T-helper 1 cell treated with Interleukin-12 subunit alpha and Interleukin-12 subunit beta and Interleukin-4 antibody, amounts not matched to agents 30 ng/mL and 1 ng/mL, for 36 hours (primary cell): ENCODE data around the gene UFM1. TPM values are rescaled to one million over a fixed set of nuclear protein-coding genes. Genes with fewer than 3 reads are reported as not detected.
"Not testable (repeated sequence)": the region's sequence is repeated elsewhere in the genome, so short reads cannot be mapped to it uniquely, and the experiment has no call there.

Source experiments
- intact Hi-C: fragments of 100-400 bp; cut with micrococcal nuclease; formaldehyde crosslinking; loops from one replicate; pipeline ENCODE4 v1.15.1; 2024
- total RNA-seq: library from RNA; stranded (reverse); gene quantifications from 2 replicates; pipeline ENCODE4 v1.2.3, GENCODE V29; 2022

UFM1 gene
- total RNA-seq = 55.7 and 57.4 TPM in 2 replicates

DNA sequence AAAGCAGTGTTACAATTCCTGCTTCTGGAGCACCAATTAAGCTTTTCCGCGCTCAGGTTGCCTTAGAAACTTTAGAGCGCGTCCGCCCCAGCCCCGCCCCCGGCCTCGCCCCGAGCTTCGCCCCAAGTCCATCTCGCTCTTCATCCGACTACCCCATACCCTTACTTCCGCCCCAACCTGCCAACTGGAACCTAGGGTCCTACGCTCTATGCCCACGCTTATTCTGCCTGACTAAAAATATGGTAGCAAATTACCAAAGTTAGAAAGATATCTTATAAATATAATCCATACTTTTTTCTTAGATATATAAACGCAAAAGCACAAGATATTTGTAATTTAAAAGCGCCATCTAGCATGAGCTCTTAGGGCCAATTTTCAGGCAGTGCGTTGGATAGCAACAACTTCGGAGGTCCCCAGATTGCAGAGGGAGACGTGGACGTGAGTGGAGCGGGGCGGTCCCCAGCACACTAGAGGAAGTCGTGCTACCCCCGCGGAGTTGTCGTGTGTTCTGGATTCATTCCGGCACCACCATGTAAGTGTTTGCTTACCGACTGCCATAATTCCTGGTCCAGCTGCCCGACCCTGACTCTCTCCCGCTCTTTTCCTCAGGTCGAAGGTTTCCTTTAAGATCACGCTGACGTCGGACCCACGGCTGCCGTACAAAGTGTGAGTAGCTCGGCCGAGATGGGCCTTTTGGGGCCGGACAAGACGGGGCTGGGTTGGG, at the start of gene UFM1:
UFM1 (plus strand) TSS at position 462 of the 724 bp plus-strand sequence; CDS start at position 531, 69 bp downstream.
- intact Hi-C loops = loop anchor here (1.0 to 5.0 kb wide), 8 partner anchors 169 to 1927 kb away; partner anchors contain the start of genes COG6, NHLRC3, PROSER1 and RFXAP

DNA sequence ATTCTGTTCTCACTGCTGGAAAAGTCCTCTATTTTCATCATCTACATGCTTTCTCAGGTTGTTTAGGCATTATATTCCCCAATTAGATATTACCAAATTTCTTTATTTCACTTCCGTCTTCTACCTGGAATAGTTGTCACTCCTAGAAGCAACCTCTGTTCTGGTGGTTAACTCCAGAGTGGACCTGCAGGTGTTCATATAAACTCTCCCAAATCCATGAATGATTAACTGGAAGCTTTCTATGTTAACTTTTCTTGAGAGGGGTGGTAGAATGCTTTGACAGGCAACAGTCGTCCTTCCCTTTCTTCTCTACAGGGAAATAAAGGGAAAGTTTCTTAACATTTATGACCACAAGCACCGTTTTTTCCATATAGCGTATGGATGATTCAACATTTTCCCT, 48.4 kb upstream of the UFM1 start:
- intact Hi-C loops = no loop called here

DNA sequence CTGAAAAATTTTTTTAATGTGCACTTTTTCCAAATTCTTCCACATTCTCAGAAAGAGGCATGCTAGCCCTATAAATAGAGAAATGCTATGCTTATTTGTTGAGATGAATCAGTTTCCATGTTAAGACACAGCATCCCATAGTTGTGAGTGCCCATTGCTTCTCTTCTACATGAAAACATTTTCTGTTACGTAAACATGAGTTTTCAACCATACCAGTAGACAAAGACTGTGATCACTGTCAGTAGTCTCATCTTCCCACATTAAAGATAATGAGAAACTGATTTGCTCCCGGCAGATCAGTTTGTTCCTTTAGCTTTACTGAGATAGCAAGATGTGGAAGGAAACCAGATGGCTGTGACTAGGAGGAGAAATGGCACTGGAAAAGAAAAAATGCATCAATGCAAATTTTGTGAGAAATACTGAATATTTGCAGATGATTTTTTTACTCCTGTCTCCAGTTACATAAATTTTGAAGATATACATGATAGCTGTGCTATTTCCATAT, 45.8 kb upstream of the UFM1 start:
- intact Hi-C loops = no loop called here

DNA sequence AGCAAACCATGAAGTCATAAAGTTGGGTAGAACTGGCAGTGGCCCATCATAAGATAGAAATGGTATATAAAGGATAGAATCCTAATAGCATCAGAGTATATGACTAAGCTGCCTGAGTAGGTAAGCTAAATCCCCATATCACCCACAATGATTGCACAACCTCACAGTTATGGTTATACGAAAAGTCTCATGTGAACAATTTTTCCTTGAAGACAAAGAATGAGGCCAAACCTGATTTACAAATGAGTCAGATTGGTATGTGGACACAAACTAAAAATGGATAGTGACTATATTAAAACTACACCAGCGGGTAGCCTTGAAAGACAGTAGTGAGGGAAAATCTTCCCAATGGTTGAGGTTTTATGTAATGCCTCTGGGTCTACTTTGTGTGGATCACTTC, 40.9 kb upstream of the UFM1 start:
- intact Hi-C loops = no loop called here

DNA sequence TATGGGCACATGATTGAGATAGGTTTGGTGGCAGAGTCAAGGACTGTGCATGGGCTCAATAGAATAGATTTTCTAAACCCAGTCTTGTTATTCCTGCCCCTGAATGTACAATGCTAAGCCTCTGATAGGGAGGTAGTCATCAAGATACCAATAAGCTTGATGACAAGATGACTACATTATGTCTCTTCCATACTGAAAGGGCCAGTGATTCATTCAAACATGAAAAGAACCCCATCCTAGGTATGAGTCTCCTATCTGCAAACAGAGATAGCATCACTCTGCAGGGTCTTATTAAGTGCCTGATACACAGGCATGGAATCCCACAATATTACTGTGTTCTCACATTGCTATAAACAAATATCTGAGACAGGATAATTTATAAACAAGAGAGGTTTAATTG, 40.3 kb upstream of the UFM1 start:
- intact Hi-C loops = no loop called here

DNA sequence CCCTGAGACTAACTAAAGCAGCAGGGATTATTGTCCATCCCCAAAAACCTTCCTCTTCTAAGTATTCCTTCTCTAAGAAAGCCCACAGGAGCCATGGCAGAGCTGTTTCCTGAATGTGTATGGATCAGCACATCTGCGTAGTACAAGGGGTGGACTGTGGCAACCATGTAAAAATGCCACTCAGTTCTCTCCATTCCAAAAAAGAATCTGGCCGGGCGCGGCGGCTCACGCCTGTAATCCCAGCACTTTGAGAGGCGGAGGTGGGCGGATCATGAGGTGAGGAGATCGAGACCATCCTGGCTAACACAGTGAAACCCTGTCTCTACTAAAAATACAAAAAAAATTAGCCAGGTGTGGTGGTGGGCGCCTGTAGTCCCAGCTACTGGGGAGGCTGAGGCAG, 38.5 kb upstream of the UFM1 start:
- intact Hi-C loops = not testable (repeated sequence)

DNA sequence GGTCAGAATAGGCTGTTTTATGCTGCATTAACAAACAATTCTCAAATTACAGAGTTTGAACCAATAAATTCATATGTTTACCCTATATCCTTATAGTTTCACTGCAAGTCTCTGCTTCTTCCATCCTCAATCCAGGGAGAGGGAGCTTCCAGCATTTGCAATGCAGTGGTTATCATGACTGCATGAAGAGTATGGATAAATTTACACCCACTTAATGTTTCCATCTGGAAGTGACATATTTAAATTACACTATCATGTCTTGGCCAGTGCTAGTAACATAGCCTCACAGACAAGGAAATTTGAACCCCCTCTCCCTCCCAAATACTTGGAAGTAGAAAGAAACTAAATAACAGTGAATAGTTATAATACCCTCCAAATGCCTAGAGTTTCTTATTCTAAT, 33.5 kb upstream of the UFM1 start:
- intact Hi-C loops = no loop called here

DNA sequence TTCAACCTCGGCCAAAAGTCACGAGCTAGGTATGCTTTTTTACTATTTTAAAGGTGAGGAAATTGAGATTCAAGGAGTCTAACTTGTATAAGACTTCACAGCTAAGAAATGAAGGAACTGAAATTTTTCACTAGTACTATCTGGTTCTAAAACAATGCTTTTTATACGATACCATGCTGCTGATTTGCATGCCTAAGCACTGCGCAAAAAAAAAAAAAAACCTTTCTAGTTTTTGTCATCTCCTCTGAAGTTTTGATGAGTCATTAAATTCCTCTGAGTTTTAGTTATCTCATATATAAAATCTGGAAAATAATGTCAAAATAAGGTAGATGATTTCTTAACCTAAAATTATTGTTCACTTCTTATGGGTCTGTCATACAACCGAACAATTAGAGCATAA, 28.0 kb upstream of the UFM1 start:
- intact Hi-C loops = no loop called here

DNA sequence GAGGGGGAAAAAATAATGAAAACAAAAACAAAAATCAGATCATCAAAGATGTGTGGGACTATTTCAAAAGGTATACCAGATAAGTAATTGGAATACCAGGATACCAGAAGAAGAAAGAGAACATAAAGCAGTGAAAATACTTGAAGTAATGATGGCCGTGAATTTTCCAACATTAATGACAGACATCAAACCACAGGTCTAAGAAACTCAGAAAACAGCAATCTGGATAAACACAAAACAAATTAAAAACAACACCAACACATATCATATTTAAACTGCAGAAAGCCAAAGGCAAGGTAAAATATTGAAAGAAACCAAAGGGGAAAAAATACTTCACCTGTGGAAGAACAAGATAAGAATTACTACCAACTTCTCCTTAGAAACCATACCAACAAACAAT, 24.2 kb upstream of the UFM1 start:
- intact Hi-C loops = no loop called here

DNA sequence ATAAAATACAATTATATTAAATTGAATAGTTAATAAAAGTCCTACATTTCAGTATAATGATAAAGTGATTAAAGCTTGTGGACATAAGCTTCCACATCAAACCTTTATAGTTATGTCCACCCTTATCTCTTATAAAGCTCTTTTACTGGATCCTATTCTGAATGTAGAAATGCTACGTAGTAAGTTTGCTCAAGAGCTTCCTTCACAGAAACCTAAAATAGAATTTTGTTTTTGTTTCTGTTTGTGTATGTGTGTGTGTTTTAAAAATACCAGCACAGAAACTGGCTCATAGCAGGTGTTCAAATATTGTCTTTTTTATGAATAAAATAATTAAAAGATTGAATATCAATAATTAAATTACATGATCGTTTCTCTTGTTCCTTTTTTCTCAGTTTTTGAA, 21.0 kb upstream of the UFM1 start:
- intact Hi-C loops = no loop called here

DNA sequence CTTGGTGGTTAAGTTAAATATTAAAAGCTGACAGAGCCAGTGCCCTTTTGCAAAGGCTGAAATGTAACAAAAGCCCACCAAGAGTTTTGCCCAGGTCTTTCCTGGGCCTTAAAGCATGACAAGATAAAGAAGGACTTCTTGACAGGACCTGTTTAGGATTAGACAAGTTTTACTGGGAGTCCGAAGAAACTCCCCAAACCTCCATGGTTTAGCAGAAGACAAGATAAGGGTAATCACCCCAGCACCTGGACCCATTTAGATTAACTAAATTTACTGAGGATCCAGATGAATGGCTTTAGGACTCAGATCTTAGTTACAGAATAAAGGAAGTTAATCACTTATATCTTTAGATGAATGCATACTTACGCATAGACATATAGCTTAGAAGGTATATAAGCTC, 14.8 kb upstream of the UFM1 start:
- intact Hi-C loops = no loop called here

DNA sequence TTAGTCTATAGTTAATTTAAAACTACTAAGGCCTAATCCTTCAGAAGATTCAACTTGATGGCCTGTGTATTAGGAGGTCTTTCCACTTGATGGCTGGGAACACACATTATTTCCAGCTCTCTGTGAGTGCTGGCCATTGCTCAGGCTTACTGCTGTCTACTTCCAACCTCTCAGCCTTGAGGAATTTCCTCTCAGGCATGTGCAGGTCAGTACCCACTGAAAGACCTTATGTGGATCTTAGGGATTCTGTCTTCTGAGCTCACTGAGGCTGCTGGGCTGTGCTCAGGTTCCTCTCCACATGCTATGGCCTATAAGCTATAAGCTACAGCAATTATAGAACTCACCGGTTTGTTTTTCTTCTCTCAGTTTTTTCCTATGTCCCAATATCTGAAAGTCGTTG, 11.6 kb upstream of the UFM1 start:
- intact Hi-C loops = no loop called here

DNA sequence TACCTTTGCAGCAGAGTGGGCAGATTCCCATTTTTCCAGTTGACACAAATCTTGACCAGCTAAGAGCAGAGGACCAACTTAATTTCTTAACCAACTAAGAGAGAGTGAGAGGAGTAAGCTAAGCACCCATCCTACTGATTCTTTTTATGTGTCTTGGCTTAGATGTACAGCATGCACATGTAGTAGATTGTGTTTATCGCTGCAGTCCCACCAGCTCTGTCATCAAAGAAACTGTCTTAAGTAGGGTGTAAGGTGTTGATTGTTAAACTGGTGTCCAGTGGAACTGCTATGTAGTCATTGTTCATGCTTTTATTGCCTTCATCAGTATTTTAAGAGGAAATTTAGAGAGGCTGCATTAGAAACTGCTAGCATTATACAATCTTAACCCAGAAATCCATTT, 9.0 kb upstream of the UFM1 start:
- intact Hi-C loops = no loop called here

DNA sequence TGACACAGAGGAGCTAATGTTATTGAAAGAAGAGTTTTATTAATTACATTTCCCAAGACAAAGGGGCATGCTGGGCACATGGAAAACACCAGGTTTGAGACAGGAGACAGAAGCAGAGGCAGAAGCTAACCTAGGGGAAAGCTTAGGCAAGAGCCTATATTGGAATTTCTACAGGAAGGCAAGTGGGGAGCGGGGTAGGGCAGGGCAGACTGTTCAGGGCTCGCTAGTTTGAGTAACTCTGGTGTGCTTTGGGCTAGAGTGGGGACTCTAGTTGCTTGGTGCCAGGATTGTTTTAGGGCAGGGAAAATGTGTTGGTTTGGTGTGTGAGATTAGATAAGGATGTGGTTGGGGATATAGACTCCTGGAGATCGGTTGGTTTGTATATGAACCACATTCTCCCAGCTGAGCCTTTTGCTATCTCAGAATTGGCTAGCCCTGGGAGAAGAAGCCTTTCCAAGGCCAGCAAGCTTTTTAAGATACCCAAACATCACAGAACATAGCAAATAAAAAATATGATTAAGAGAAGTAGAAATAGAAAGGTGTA, 8.4 kb upstream of the UFM1 start:
- intact Hi-C loops = no loop called here

DNA sequence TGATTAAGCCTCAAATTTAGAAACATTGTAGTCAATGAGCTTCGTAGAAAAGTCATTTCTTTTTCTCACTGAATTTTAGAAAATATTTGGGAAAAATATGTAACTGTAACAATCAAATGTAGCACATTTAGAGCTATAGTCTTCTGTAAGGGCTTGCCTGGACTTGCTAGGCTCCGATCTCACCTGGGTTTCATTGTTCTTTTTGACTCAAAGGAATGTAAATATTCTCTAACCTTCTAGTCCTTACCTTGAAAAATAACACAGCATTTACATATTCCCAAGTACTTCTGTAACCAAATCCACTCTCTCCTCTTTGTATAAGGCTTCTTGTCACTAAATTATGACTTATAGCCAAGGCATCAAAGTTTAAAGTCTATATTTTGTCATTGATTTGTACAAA, 2.9 kb upstream of the UFM1 start:
- intact Hi-C loops = loop anchor here (5.0 kb wide), 2 partner anchors 671 to 1924 kb away; no protein-coding TSS in a partner anchor

DNA sequence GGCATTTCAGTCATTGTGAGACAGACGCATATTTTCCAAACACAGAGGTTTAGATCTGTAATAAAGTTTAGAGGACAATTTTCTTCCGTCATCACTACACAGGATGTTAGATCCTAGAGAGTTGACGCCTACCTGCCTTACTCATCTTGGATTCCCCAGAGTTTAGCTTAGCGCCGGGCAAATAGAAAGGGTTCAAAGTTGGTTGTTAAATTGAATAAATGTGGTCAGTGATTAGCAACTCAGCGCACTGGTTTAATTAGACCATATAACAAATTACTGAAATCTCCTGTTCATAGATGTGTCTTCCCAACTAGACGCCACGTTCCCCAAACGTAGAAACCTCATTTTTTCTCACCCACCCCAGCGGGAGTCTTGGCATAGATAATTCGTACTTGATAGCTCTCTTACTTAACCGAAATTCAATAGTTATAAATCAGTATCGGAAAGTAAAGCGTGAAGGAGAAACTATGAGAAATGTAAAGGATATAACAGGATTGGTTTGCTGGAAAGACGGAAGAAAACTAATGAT, 726 bp upstream of the UFM1 start:
- intact Hi-C loops = loop anchor here (1.0 to 5.0 kb wide), 9 partner anchors 7 to 1927 kb away; partner anchors contain the start of genes COG6, NHLRC3, PROSER1 and RFXAP

DNA sequence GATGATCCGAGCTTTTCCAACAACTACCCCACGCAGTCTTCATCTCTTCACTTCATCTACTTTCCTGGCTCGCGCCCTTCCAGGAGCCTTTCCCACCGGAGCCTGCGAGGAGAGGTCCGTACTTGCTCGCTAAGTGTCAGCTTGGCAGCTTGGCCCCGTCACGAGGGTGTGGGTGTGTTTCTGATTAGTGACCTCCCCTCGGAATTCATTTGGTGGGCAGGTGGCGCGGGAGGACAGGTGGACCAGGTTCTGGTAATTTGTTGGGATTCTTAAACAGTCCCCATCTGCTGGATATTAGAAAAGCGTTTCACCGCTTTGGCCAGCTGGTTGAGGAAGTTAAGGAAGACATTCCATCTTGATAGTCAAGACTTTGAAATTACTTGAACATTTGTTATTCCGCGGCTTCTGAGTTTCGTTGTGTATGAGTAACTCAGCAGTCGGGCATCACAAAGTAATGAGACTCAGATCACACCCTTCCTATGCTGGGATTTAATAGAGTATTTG, 515 bp downstream of the UFM1 start:
- intact Hi-C loops = no loop called here

DNA sequence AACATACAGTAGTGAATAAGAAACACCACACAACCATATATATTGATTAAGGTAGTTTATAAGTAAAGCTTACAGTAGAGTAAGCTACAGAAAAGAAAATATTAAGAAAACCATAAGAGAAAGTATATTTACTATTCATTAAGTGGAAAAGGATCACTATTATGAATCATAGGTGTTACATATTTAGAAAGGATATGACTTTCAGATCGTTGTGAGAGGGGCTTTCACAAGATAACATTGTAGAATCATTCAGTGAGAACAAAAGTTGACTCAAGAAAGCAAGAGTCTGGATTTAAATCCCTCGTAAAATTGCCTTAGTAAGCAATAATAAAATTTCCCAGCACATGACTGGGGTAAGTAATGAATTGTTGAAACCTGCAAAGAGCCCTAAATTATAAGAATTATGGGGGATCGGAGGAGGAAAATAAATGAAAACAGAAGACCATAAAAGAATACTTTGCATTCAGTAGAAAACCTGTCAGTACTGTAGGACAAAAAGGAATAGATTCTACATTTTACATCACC, 6.0 kb downstream of the UFM1 start:
- intact Hi-C loops = loop anchor here (1.0 kb wide), 1 partner anchor 7 kb away; no protein-coding TSS in a partner anchor

DNA sequence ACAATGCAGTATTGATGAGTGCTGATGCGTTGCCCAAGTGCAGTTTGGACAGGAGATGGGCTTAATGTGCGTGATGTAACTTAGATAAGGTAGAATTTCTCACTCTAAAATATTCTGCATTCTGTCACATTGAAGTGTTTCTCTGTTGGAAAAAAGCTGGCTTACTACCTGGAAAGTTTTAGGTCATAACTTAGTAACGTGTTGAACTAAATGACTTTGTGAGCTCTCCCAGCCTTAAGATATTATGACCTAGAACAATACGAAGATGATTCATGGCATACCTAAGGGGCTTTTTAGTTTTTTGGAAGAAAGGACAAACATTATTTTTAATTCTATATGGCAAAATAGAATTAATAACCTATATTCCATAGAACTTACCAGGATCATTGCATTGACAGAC, 9.0 kb downstream of the UFM1 start:
- intact Hi-C loops = no loop called here

DNA sequence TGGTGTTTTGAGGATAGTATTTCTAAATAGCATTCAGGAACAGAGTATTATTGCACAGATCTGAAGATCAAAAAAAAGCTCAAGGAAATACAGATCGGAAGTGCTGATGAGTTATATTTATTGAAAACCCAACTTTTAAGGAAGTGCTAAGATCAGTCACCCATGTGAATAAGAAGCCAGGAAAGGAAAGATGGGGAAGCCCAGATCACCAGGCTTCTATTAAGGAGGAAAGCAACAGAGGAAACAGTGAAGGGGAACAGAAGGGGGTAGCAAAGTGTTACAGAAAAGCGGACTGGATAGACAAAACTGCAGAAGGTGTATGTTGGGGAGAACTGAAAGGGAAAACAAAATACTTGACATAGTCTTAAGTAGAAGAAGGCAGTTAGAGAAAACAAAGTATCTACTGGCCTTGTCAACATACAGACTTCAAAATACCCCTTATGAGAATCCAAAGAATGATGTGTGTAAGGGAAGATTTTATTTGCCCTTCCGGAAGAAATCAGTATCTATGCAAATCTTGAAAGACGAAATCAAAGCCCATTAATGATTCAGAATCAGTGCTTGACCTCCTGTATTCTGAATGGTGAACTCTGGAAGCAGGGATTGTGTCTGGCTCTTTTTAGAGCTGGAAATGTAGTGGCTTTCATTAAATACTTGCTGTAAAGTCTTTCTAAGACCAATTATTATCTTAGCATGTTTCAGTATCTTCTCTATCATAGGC, 12.1 kb downstream of the UFM1 start:
- intact Hi-C loops = no loop called here

DNA sequence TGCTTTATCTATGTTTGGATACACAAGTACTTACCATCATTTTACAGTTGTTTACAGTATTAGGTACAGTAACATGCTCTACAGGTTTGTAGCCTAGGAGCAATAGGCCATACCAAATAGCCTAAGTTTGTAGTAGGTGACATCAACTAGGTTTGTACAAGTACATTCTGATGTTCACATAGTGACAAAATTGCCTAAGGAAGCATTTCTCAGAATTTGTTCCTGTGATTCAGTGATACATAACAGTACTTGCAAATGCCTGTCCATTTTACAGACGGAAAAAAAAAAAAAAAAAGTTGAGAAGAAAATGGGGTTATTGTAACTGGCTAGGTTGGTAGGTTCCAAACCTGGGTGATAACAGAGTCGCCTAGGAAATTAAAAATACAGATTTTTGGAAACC, 13.6 kb downstream of the UFM1 start:
- intact Hi-C loops = no loop called here
